Sigmoid colon (tissue), 7 donors: ENCODE data around the gene TTLL11. TPM values are rescaled to one million over a fixed set of nuclear protein-coding genes. Genes with fewer than 3 reads are reported as not detected.

Source experiments
- DNase-seq: peaks from one replicate; pipeline ENCODE4 v3.0.0-alpha.2; 2019
- H3K27ac ChIP-seq, 4 donors: fragments of 200-600 bp; sonication (generic); one replicate each; pipeline ENCODE4 v1.5.1; 2016 to 2019; ENCODE audit warnings: mild to moderate bottlenecking in 1 of 4
- H3K27me3 ChIP-seq, 3 donors: fragments of 200-600 bp; sonication (generic); one replicate each; pipeline ENCODE4 v1.5.1; 2019; ENCODE audit warnings: mild to moderate bottlenecking in 1 of 3
- H3K36me3 ChIP-seq, 4 donors: fragments of 200-600 bp; sonication (generic); one replicate each; pipeline ENCODE4 v1.5.1; 2016 to 2019
- H3K4me1 ChIP-seq, 4 donors: fragments of 200-600 bp; sonication (generic); one replicate each; pipeline ENCODE4 v1.5.1; 2017 to 2019
- H3K4me3 ChIP-seq, 4 donors: fragments of 200-600 bp; sonication (generic); one replicate each; pipeline ENCODE4 v1.5.1; 2017 to 2019; ENCODE audit warnings: mild to moderate bottlenecking in 2 of 4, moderate library complexity in 1 of 4
- H3K9me3 ChIP-seq, 4 donors: fragments of 200-600 bp in 3 of 4; sonication (generic) in 3 of 4; one replicate each; pipeline versions ENCODE4 v1.5.1 to v1.6.1; 2013 to 2019
- EP300 ChIP-seq, 4 donors: sonication (generic); formaldehyde crosslinking; IDR thresholded peaks; one replicate each; pipeline ENCODE4 v1.6.1; 2017; ENCODE audit warnings: antibody characterized with exemption in 4 of 4
- POLR2A ChIP-seq, 2 donors: fragments of 450-650 bp; IDR thresholded peaks; one replicate each; pipeline ENCODE4 v1.6.1; 2016; ENCODE audit warnings: antibody characterized with exemption in 2 of 2, mild to moderate bottlenecking in 2 of 2, moderate library complexity in 2 of 2
- POLR2AphosphoS5 ChIP-seq, 4 donors: sonication (generic); formaldehyde crosslinking; IDR thresholded peaks; one replicate each; pipeline ENCODE4 v1.6.1; 2017; ENCODE audit warnings: antibody characterized with exemption in 4 of 4
- WGBS, 2 donors: extraction: QIAGEN DNeasy Blood & Tissue Kit; methylation state at CpG; one replicate each; pipeline ENCODE4 v1.1.7; 2013; 5-methylcytosine and 5-hydroxymethylcytosine counted together
- intact Hi-C: fragments of 100-400 bp; cut with DNase I; formaldehyde crosslinking; loops from one replicate; pipeline ENCODE4 v1.15.1; 2023
- polyA plus RNA-seq, 3 donors: library from polyadenylated mRNA; stranded (reverse); fragments of 200-250 nt; gene quantifications; one replicate each; pipeline ENCODE4 v1.2.3, GENCODE V29; 2013
- total RNA-seq, 4 donors: library from RNA; depleted of rRNA; stranded (reverse); fragments of >200 nt; gene quantifications; one replicate each; pipeline ENCODE4 v1.1.0, GENCODE V29; 2016
- TF ChIP-seq, protein P1 (sequence below), 4 experiments: fragments of 450-650 bp in 3 of 4; fragments of 200-600 bp in 1 of 4; IDR thresholded peaks; one replicate each; pipeline ENCODE4 v1.5.1; 2016 to 2019; ENCODE audit warnings: antibody characterized with exemption in 4 of 4, mild to moderate bottlenecking in 3 of 4, moderate library complexity in 2 of 4
- donor health status: healthy with polysubstance abuse.
- donor health status: Bipolar disorder and iron deficiency.
- donor health status: healthy.

The TTLL11 gene
- total and polyA plus RNA-seq, 7 donors = 4.2 to 40.7 (median 27.6) TPM

DNA sequence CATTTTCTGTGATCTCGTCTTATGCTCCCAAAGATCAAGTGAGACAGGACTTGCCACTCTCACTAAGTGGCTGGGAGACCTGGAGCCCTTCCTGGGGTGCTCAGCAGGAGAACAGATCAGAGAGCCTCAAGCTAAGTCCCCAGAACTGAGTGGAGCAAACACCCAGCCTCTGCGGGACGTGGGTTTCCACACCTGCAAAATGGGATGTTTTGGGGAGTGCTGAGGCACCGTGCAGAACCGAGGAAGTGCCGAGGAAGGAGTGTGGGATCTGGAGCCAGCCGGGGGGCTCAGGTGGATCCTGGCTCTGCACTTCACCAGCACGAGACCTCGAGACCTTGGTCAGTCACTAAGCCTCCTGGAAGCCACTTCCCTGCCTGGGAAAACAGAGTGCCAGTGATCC is 275.6 kb downstream of the TTLL11 start:
- Histone ChIP-seq H3K9me3 (no peaks in the 10 kb centered on the region), H3K36me3 (peaks cover 0 to 5% (median 0%) of the 10 kb centered on the region in 4 donors), H3K27ac (no peak overlapping the region), H3K4me1 (no peaks in the 10 kb centered on the region), H3K4me3 (no peak overlapping the region), H3K27me3 (no peaks in the 10 kb centered on the region)
- no peak for TF ChIP-seq POLR2A (IDR thresholded peaks at IDR 0.05)
- TF ChIP-seq, protein P1, sequence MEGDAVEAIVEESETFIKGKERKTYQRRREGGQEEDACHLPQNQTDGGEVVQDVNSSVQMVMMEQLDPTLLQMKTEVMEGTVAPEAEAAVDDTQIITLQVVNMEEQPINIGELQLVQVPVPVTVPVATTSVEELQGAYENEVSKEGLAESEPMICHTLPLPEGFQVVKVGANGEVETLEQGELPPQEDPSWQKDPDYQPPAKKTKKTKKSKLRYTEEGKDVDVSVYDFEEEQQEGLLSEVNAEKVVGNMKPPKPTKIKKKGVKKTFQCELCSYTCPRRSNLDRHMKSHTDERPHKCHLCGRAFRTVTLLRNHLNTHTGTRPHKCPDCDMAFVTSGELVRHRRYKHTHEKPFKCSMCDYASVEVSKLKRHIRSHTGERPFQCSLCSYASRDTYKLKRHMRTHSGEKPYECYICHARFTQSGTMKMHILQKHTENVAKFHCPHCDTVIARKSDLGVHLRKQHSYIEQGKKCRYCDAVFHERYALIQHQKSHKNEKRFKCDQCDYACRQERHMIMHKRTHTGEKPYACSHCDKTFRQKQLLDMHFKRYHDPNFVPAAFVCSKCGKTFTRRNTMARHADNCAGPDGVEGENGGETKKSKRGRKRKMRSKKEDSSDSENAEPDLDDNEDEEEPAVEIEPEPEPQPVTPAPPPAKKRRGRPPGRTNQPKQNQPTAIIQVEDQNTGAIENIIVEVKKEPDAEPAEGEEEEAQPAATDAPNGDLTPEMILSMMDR (IDR thresholded peaks at IDR 0.05) = no peak
- TF ChIP-seq EP300 (IDR thresholded peaks at IDR 0.05) = no peak
- no peak for TF ChIP-seq POLR2AphosphoS5 (IDR thresholded peaks at IDR 0.05)
- intact Hi-C loops = no loop called here
- DNase-seq = no peak
- 91 to 93% methylated on average over 9 of the region's 9 CpGs for WGBS, 2 donors

DNA sequence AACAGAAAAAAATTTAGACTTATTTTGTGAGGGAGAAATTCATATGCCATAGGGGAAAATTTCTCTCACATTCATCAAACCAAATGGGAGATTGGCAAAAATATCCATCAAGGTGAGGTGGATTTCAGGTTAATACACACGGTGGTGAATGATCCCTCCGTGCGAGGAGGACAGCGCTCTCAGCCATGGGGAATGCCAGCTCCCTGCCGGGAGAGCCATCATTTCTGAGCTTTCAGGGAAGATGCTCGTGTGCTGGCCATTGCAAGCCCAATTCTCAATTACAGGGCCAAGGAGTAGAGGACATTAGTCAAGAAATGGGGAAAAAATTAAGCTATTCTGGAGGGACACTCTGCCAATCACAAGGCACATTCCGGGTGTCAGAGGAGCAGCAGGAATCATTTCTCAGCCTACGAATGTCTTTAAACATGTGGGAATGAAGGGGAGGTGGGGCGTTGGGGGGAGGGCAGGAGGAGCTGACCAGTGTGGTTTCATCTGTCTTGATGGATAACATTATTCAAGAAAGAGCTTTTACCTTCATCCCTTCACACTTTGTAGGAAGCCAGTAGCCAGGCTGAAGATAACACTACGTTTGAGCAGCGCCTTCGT is 276.2 kb downstream of the TTLL11 start:
- Histone ChIP-seq H3K36me3 (peaks cover 0 to under 1% (median 0%) of the 10 kb centered on the region in 4 donors), H3K4me3 (no peak overlapping the region), H3K27ac (no peak overlapping the region), H3K27me3 (no peaks in the 10 kb centered on the region), H3K9me3 (no peaks in the 10 kb centered on the region), H3K4me1 (no peaks in the 10 kb centered on the region)
- intact Hi-C loops = no loop called here
- TF ChIP-seq POLR2A (IDR thresholded peaks at IDR 0.05) (no peak), EP300 (IDR thresholded peaks at IDR 0.05) (no peak), POLR2AphosphoS5 (IDR thresholded peaks at IDR 0.05) (no peak)
- TF ChIP-seq, protein P1 (IDR thresholded peaks at IDR 0.05) = no peak
- WGBS, 2 donors = 85% methylated on average over 12 of the region's 12 CpGs
- DNase-seq = no peak

GRCh38 chr9:121816449-121816817 is 276.7 kb downstream of the TTLL11 start:
- intact Hi-C loops = no loop called here
- Histone ChIP-seq H3K4me1 (no peaks in the 10 kb centered on the region), H3K36me3 (no peaks in the 10 kb centered on the region), H3K4me3 (no peak overlapping the region), H3K9me3 (no peaks in the 10 kb centered on the region), H3K27ac (no peak overlapping the region), H3K27me3 (no peaks in the 10 kb centered on the region)
- no peak for DNase-seq
- TF ChIP-seq EP300 (IDR thresholded peaks at IDR 0.05) (no peak), POLR2AphosphoS5 (IDR thresholded peaks at IDR 0.05) (no peak), POLR2A (IDR thresholded peaks at IDR 0.05) (no peak)
- TF ChIP-seq, protein P1 (IDR thresholded peaks at IDR 0.05) = no peak
- WGBS, 2 donors = 88 to 89% methylated on average over 23 of the region's 23 CpGs

GRCh38 chr9:121815546-121816448 is 277.3 kb downstream of the TTLL11 start:
- DNase-seq = no peak
- TF ChIP-seq EP300 (IDR thresholded peaks at IDR 0.05) (no peak), POLR2A (IDR thresholded peaks at IDR 0.05) (no peak), POLR2AphosphoS5 (IDR thresholded peaks at IDR 0.05) (no peak)
- TF ChIP-seq, protein P1 (IDR thresholded peaks at IDR 0.05) = no peak
- H3K9me3 ChIP-seq = no peaks in the 10 kb centered on the region
- H3K27ac ChIP-seq = no peak overlapping the region
- no peaks in the 10 kb centered on the region for H3K36me3 ChIP-seq
- no peaks in the 10 kb centered on the region for H3K4me1 ChIP-seq
- intact Hi-C loops = no loop called here
- H3K27me3 ChIP-seq = no peaks in the 10 kb centered on the region
- 61 to 80% methylated on average over 31 of the region's 31 CpGs for WGBS, 2 donors
- H3K4me3 ChIP-seq = no peak overlapping the region
